Urinary bladder (tissue), 4 donors: Measurements from ENCODE around the gene ELK3. TPM values are rescaled to one million over a fixed set of nuclear protein-coding genes. Genes with fewer than 3 reads are reported as not detected.

Experiments used
- DNase-seq: peaks from one replicate; pipeline ENCODE4 v3.0.0-alpha.2; 2015; ENCODE audit errors: extremely low spot score
- H3K27ac ChIP-seq: one replicate; pipeline ENCODE4 v1.5.1; 2013; ENCODE audit warnings: low read depth, mild to moderate bottlenecking, moderate library complexity
- H3K36me3 ChIP-seq: one replicate; pipeline ENCODE4 v1.6.1; 2013; ENCODE audit warnings: mild to moderate bottlenecking, moderate library complexity; ENCODE audit not compliant: insufficient read depth
- H3K4me1 ChIP-seq: one replicate; pipeline ENCODE4 v1.6.1; 2013; ENCODE audit warnings: mild to moderate bottlenecking, moderate library complexity; ENCODE audit not compliant: insufficient read depth
- H3K4me3 ChIP-seq: one replicate; pipeline ENCODE4 v1.5.1; 2013; ENCODE audit warnings: low read depth, low read length
- WGBS: extraction: QIAGEN DNeasy Blood & Tissue Kit; methylation state at CpG from one replicate; pipeline ENCODE4 v1.1.7; 2013; 5-methylcytosine and 5-hydroxymethylcytosine counted together
- polyA plus RNA-seq: library from polyadenylated mRNA; stranded (reverse); fragments of 200-250 nt; gene quantifications from one replicate; pipeline ENCODE4 v1.2.3, GENCODE V29; 2013
- total RNA-seq: library from RNA; depleted of rRNA; stranded (reverse); fragments of >200 nt; gene quantifications from one replicate; pipeline ENCODE4 v1.2.3, GENCODE V29; 2014
- donor health status: healthy with polysubstance abuse.
- donor health status: healthy.

ELK3 gene
- total and polyA plus RNA-seq, 2 donors = 26.3 to 42.9 TPM

GRCh38 chr12:96195845-96196451 is 1.8 kb downstream of the ELK3 start:
- Histone ChIP-seq H3K4me3 (peak overlapping the region; percentile 96), H3K36me3 (no peaks in the 10 kb centered on the region), H3K4me1 (no peaks in the 10 kb centered on the region), H3K27ac (no peak overlapping the region)
- no peak for DNase-seq
- 7% methylated on average over 14 of the region's 14 CpGs for WGBS

- Histone ChIP-seq H3K4me3 (no peak overlapping the region), H3K4me1 (no peaks in the 10 kb centered on the region), H3K27ac (no peak overlapping the region), H3K36me3 (no peaks in the 10 kb centered on the region)
- DNase-seq = no peak
- WGBS = 76% methylated on average over 6 of the region's 6 CpGs
Measured at GRCh38 chr12:96196781-96197180, 2.6 kb downstream of the ELK3 start.

GRCh38 chr12:96197503-96198272 is 3.5 kb downstream of the ELK3 start:
- no peaks in the 10 kb centered on the region for H3K36me3 ChIP-seq
- H3K4me1 ChIP-seq = no peaks in the 10 kb centered on the region
- no peak overlapping the region for H3K27ac ChIP-seq
- no peak for DNase-seq
- no peak overlapping the region for H3K4me3 ChIP-seq
- WGBS = 49% methylated on average over 3 of the region's 3 CpGs

- Histone ChIP-seq H3K4me3 (no peak overlapping the region), H3K36me3 (no peaks in the 10 kb centered on the region), H3K4me1 (no peaks in the 10 kb centered on the region), H3K27ac (no peak overlapping the region)
- no peak for DNase-seq
Measured at GRCh38 chr12:96198965-96199364, 4.8 kb downstream of the ELK3 start.

- H3K4me1 ChIP-seq = no peaks in the 10 kb centered on the region
- no peak overlapping the region for H3K27ac ChIP-seq
- no peak overlapping the region for H3K4me3 ChIP-seq
- H3K36me3 ChIP-seq = peaks cover under 1% of the 10 kb centered on the region
- DNase-seq = no peak
Measured at GRCh38 chr12:96199464-96199863, 5.3 kb downstream of the ELK3 start.

- Histone ChIP-seq H3K27ac (no peak overlapping the region), H3K36me3 (peaks cover 1% of the 10 kb centered on the region), H3K4me3 (no peak overlapping the region), H3K4me1 (no peaks in the 10 kb centered on the region)
- DNase-seq = no peak
- 95% methylated on average over 6 of the region's 6 CpGs for WGBS
Measured at GRCh38 chr12:96201272-96202227, 7.4 kb downstream of the ELK3 start.

- WGBS = 84% methylated on average over 5 of the region's 5 CpGs
- Histone ChIP-seq H3K4me1 (no peaks in the 10 kb centered on the region), H3K4me3 (no peak overlapping the region), H3K36me3 (peaks cover 1% of the 10 kb centered on the region), H3K27ac (no peak overlapping the region)
- DNase-seq = no peak
Measured at GRCh38 chr12:96204381-96204780, 10.2 kb downstream of the ELK3 start.

GRCh38 chr12:96205908-96206307 is 11.7 kb downstream of the ELK3 start:
- no peak overlapping the region for H3K27ac ChIP-seq
- 75% methylated on average over 3 of the region's 3 CpGs for WGBS

GRCh38 chr12:96206936-96207662 is 12.9 kb downstream of the ELK3 start:
- DNase-seq = no peak
- no peak overlapping the region for H3K4me3 ChIP-seq
- H3K36me3 ChIP-seq = peaks cover 1% of the 10 kb centered on the region
- WGBS = 64% methylated on average over 4 of the region's 4 CpGs
- H3K4me1 ChIP-seq = no peaks in the 10 kb centered on the region
- H3K27ac ChIP-seq = no peak overlapping the region

More at GRCh38 chr12:96205908-96206307, 11.7 kb downstream of the ELK3 start:
- no peaks in the 10 kb centered on the region for H3K4me1 ChIP-seq
- H3K36me3 ChIP-seq = peaks cover 1% of the 10 kb centered on the region
- no peak overlapping the region for H3K4me3 ChIP-seq
- no peak for DNase-seq

GRCh38 chr12:96208346-96208745 is 14.2 kb downstream of the ELK3 start:
- peaks cover 1% of the 10 kb centered on the region for H3K36me3 ChIP-seq
- DNase-seq = no peak
- no peak overlapping the region for H3K4me3 ChIP-seq
- no peaks in the 10 kb centered on the region for H3K4me1 ChIP-seq
- H3K27ac ChIP-seq = no peak overlapping the region
- WGBS = 61% methylated on average over 2 of the region's 2 CpGs

- 60% methylated on average over 10 of the region's 10 CpGs for WGBS
- Histone ChIP-seq H3K36me3 (peaks cover 1% of the 10 kb centered on the region), H3K4me1 (no peaks in the 10 kb centered on the region), H3K27ac (no peak overlapping the region), H3K4me3 (no peak overlapping the region)
- DNase-seq = no peak
Measured at GRCh38 chr12:96208801-96209549, 14.8 kb downstream of the ELK3 start.

- Histone ChIP-seq H3K4me3 (no peak overlapping the region), H3K4me1 (no peaks in the 10 kb centered on the region), H3K36me3 (no peaks in the 10 kb centered on the region), H3K27ac (no peak overlapping the region)
- DNase-seq = no peak
- 82% methylated on average over 19 of the region's 19 CpGs for WGBS
Measured at GRCh38 chr12:96210376-96211055, 16.3 kb downstream of the ELK3 start.
